PC-3 (cell line): ENCODE measurements around the gene STOX2.

Source experiments
- CTCF ChIP-seq: fragments of 300-600 bp; sonication (generic); conservative IDR thresholded peaks from 2 replicates; pipeline ENCODE4 v1.5.1; 2017; ENCODE audit warnings: antibody characterized with exemption, low read depth, mild to moderate bottlenecking, low read length
- EZH2phosphoT487 ChIP-seq: fragments of 300-600 bp; sonication (generic); IDR thresholded peaks from 2 replicates; pipeline ENCODE4 v1.6.1; 2018; ENCODE audit warnings: mild to moderate bottlenecking, antibody characterized with exemption, low read length, borderline replicate concordance

GRCh38 chr4:183920512-183920911, 15.4 kb downstream of the STOX2 start:
- TF ChIP-seq EZH2phosphoT487 = no peak
- TF ChIP-seq CTCF = no peak
